ENCODE results near the gene IL12A. TPM values are rescaled to one million over a fixed set of nuclear protein-coding genes. Genes with fewer than 3 reads are reported as not detected.

The IL12A gene
- total and polyA plus RNA-seq, 5 donors from 2014 or later = 0.81 to 5.6 (median 1.9) TPM

DNA sequence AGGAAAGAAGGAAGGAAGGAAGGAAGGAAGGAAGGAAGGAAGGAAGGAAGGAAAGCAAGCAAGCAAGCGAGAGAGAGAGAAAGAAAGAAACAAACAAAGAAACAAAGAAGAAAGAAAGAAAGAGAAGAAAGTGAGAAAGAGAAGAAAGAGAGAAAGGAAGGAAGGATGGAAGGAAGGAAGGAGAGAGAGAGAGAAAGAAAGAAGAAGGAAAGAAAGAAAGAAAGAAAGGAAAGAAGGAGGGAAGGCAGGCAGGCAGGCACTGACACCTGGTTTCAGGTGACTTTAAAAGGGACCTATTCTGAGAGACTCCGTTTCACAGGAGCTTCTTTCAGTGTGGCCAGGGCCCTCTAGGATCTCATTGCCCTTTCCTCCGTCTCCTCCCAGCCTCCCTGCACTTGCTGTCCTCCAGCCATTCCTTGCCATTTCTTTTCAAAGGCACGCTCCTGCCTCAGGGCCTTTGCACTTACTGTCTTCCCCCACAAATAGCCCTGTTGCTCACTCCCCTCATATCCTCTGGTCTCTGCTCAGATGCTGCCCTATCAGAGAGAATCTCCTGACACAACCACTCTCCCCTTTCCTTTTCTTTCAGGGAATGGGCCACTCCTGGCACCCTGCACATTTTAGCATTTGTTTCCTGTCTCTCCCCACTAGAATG, 31.5 kb downstream of the IL12A start:
- ATAC-seq (ENCODE audit: low read depth in 2 of 2) (no peak), DNase-seq (no peak)
- H3K4me1 Mint-ChIP-seq = peaks cover 0 to 2% (median 0%) of the 10 kb centered on the region in 4 donors
- H3K27me3 Mint-ChIP-seq = peaks cover 5% of the 10 kb centered on the region
- Histone ChIP-seq H3K4me3 (ENCODE audit: low read depth, low read length) (no peak overlapping the region), H3K4me1 (ENCODE audit: control insufficient read depth, insufficient read depth, low read length, poor library complexity, severe bottlenecking) (no peaks in the 10 kb centered on the region), H3K27ac (ENCODE audit: insufficient read depth, low read length, poor library complexity, severe bottlenecking) (no peak overlapping the region), H3K27me3 (ENCODE audit: control insufficient read depth, insufficient read depth, low read length) (no peaks in the 10 kb centered on the region), H3K9me3 (ENCODE audit: control insufficient read depth in 2 of 2, low read length in 2 of 2) (no peaks in the 10 kb centered on the region), H3K36me3 (ENCODE audit: control insufficient read depth, insufficient read depth, low read length) (no peaks in the 10 kb centered on the region)
- no peak overlapping the region for H3K4me3 Mint-ChIP-seq
- H3K27ac Mint-ChIP-seq = peak overlapping the region in 1 of 3 donors; percentile 78
- H3K9me3 Mint-ChIP-seq = peaks cover 0 to 2% (median 0%) of the 10 kb centered on the region in 7 donors
- H3K36me3 Mint-ChIP-seq = no peaks in the 10 kb centered on the region

DNA sequence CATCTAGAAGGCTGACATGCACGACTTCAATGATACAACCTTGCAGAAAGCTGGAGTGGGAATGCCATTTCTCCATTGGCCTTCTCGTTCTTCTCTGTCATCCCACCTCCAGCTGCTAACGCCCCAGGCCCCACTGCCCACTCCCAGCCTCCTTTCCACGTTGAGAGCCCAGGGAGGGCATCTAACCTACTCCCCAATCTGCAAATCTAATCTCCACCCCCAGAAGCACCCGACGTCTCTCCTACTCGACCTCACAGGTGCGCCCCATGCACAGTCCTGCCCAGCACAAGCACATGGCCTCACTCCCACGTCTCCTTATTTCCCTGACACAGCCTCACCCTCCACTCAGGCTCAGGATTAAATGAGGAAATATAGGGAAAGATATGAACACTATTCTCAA, 33.4 kb downstream of the IL12A start:
- H3K4me1 ChIP-seq (ENCODE audit: control insufficient read depth, insufficient read depth, low read length, poor library complexity, severe bottlenecking) = no peaks in the 10 kb centered on the region
- H3K9me3 ChIP-seq (ENCODE audit: control insufficient read depth in 2 of 2, low read length in 2 of 2) = no peaks in the 10 kb centered on the region
- Mint-ChIP-seq H3K36me3 (no peaks in the 10 kb centered on the region), H3K4me1 (peaks cover 2 to 5% (median 3%) of the 10 kb centered on the region in 4 donors), H3K27me3 (peaks cover 5% of the 10 kb centered on the region), H3K27ac (no peak overlapping the region), H3K9me3 (peaks cover 0 to 1% (median 0%) of the 10 kb centered on the region in 7 donors), H3K4me3 (no peak overlapping the region)
- H3K27ac ChIP-seq (ENCODE audit: insufficient read depth, low read length, poor library complexity, severe bottlenecking) = no peak overlapping the region
- H3K4me3 ChIP-seq (ENCODE audit: low read depth, low read length) = no peak overlapping the region
- ATAC-seq (ENCODE audit: low read depth in 2 of 2) = no peak
- no peaks in the 10 kb centered on the region for H3K36me3 ChIP-seq (ENCODE audit: control insufficient read depth, insufficient read depth, low read length)
- DNase-seq = no peak
- H3K27me3 ChIP-seq (ENCODE audit: control insufficient read depth, insufficient read depth, low read length) = no peaks in the 10 kb centered on the region

- H3K27me3 ChIP-seq (ENCODE audit: control insufficient read depth, insufficient read depth, low read length) = no peaks in the 10 kb centered on the region
- peaks cover 5% of the 10 kb centered on the region for H3K27me3 Mint-ChIP-seq
- no peaks in the 10 kb centered on the region for H3K36me3 ChIP-seq (ENCODE audit: control insufficient read depth, insufficient read depth, low read length)
- no peak for DNase-seq
- no peak for ATAC-seq (ENCODE audit: low read depth in 2 of 2)
- H3K27ac ChIP-seq (ENCODE audit: insufficient read depth, low read length, poor library complexity, severe bottlenecking) = no peak overlapping the region
- peaks cover 13% of the 10 kb centered on the region for H3K4me1 ChIP-seq (ENCODE audit: control insufficient read depth, insufficient read depth, low read length, poor library complexity, severe bottlenecking)
- H3K27ac Mint-ChIP-seq = no peak overlapping the region
- H3K9me3 ChIP-seq (ENCODE audit: control insufficient read depth in 2 of 2, low read length in 2 of 2) = no peaks in the 10 kb centered on the region
- no peak overlapping the region for H3K4me3 Mint-ChIP-seq
- H3K36me3 Mint-ChIP-seq = no peaks in the 10 kb centered on the region
- peaks cover 7 to 16% (median 12%) of the 10 kb centered on the region in 4 donors for H3K4me1 Mint-ChIP-seq
- H3K9me3 Mint-ChIP-seq = peaks cover 0 to 1% (median 0%) of the 10 kb centered on the region in 7 donors
- H3K4me3 ChIP-seq (ENCODE audit: low read depth, low read length) = no peak overlapping the region
Observed at GRCh38 chr3:160023476-160023875, 34.8 kb downstream of the IL12A start.

DNA sequence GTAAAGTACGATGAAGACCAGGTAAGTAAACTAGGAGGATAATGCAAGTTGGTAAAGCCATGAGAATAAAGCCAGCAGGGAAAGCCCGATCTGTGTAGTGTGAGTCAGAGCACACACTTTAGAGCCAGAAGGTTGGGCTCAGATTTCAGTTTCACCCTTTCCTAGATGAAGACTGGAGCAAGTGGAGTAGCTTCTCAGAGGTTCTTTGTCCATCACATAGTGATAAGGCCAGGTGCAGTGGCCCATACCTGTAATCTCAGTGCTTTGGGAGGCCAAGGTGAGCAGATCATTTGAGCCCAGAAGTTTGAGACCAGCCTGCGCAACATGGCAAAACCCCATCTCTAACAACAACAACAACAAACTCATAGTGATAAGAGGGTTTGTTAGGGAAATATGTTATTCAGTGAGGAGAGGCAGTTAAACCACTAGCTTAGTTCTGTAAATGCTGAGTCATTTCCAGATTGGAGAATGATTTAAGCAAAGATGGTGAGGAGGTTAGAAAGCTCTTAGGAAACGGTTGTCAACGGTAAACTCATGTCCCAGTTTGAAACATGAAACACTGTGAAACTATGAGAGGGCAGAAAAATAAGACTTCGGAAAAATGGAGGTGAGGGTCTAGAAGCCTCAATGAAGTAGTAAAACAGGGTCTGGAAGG, 39.0 kb downstream of the IL12A start:
- Histone ChIP-seq H3K36me3 (ENCODE audit: control insufficient read depth, insufficient read depth, low read length) (no peaks in the 10 kb centered on the region), H3K27me3 (ENCODE audit: control insufficient read depth, insufficient read depth, low read length) (no peaks in the 10 kb centered on the region), H3K4me1 (ENCODE audit: control insufficient read depth, insufficient read depth, low read length, poor library complexity, severe bottlenecking) (peaks cover 14% of the 10 kb centered on the region), H3K27ac (ENCODE audit: insufficient read depth, low read length, poor library complexity, severe bottlenecking) (peak overlapping the region; percentile 23), H3K4me3 (ENCODE audit: low read depth, low read length) (peak overlapping the region; percentile 54), H3K9me3 (ENCODE audit: control insufficient read depth in 2 of 2, low read length in 2 of 2) (no peaks in the 10 kb centered on the region)
- DNase-seq (peak in 1 of 3 donors; percentile 77), ATAC-seq (ENCODE audit: low read depth in 2 of 2) (peak; percentile 39 to 50)
- no peaks in the 10 kb centered on the region for H3K9me3 Mint-ChIP-seq
- peak overlapping the region in 2 of 4 donors; percentile 21 to 91 for H3K4me3 Mint-ChIP-seq
- peak overlapping the region; percentile 22 to 84 (median 55) for H3K27ac Mint-ChIP-seq
- peaks cover 7 to 25% (median 15%) of the 10 kb centered on the region in 4 donors for H3K4me1 Mint-ChIP-seq
- no peaks in the 10 kb centered on the region for H3K36me3 Mint-ChIP-seq
- H3K27me3 Mint-ChIP-seq = no peaks in the 10 kb centered on the region

DNA sequence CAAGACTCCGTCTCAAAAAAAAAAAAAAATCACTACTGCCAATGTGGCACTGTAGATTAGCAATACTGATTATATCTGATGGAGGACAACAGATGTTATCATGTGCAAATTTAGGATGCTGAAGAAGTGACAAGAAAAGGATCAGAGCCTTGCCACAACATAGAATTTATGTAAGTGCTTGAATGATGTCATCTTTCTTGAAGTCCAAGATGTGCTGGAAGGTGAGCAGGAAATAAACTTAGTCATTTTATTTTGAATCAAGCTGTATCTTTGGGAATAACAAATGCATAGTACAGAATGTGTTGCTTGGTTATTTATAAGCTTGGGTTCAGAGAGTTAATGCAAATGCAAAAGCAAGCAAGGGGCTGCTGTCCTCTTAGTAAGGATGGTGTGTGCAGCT, 47.1 kb downstream of the IL12A start:
- Histone ChIP-seq H3K27me3 (ENCODE audit: control insufficient read depth, insufficient read depth, low read length) (peaks cover 13% of the 10 kb centered on the region), H3K36me3 (ENCODE audit: control insufficient read depth, insufficient read depth, low read length) (no peaks in the 10 kb centered on the region), H3K4me1 (ENCODE audit: control insufficient read depth, insufficient read depth, low read length, poor library complexity, severe bottlenecking) (peaks cover 6% of the 10 kb centered on the region), H3K9me3 (ENCODE audit: control insufficient read depth in 2 of 2, low read length in 2 of 2) (no peaks in the 10 kb centered on the region), H3K4me3 (ENCODE audit: low read depth, low read length) (no peak overlapping the region), H3K27ac (ENCODE audit: insufficient read depth, low read length, poor library complexity, severe bottlenecking) (no peak overlapping the region)
- peaks cover 0 to 3% (median 0%) of the 10 kb centered on the region in 7 donors for H3K9me3 Mint-ChIP-seq
- peaks cover 0 to 21% (median 3%) of the 10 kb centered on the region in 4 donors for H3K4me1 Mint-ChIP-seq
- no peak overlapping the region for H3K4me3 Mint-ChIP-seq
- no peak overlapping the region for H3K27ac Mint-ChIP-seq
- no peak for DNase-seq
- no peak for ATAC-seq (ENCODE audit: low read depth in 2 of 2)
- no peaks in the 10 kb centered on the region for H3K36me3 Mint-ChIP-seq
- H3K27me3 Mint-ChIP-seq = peaks cover 29% of the 10 kb centered on the region

GRCh38 chr3:160038862-160039562, 50.4 kb downstream of the IL12A start:
- Mint-ChIP-seq H3K27me3 (peaks cover 42% of the 10 kb centered on the region), H3K9me3 (peaks cover 0 to 23% (median 6%) of the 10 kb centered on the region in 7 donors), H3K27ac (no peak overlapping the region), H3K4me1 (peaks cover 0 to 11% (median 1%) of the 10 kb centered on the region in 4 donors), H3K4me3 (peak overlapping the region in 2 of 4 donors; percentile 16 to 43), H3K36me3 (no peaks in the 10 kb centered on the region)
- H3K27me3 ChIP-seq (ENCODE audit: control insufficient read depth, insufficient read depth, low read length) = peaks cover 13% of the 10 kb centered on the region
- H3K27ac ChIP-seq (ENCODE audit: insufficient read depth, low read length, poor library complexity, severe bottlenecking) = no peak overlapping the region
- no peak for DNase-seq
- peak in 1 of 2 donors; percentile 31 for ATAC-seq (ENCODE audit: low read depth in 2 of 2)
- H3K9me3 ChIP-seq (ENCODE audit: control insufficient read depth in 2 of 2, low read length in 2 of 2) = peaks cover 12 to 14% of the 10 kb centered on the region in 2 experiments
- H3K4me3 ChIP-seq (ENCODE audit: low read depth, low read length) = no peak overlapping the region
- no peaks in the 10 kb centered on the region for H3K36me3 ChIP-seq (ENCODE audit: control insufficient read depth, insufficient read depth, low read length)
- H3K4me1 ChIP-seq (ENCODE audit: control insufficient read depth, insufficient read depth, low read length, poor library complexity, severe bottlenecking) = peaks cover 6% of the 10 kb centered on the region

GRCh38 chr3:160040181-160040580, 51.5 kb downstream of the IL12A start:
- Histone ChIP-seq H3K36me3 (ENCODE audit: control insufficient read depth, insufficient read depth, low read length) (no peaks in the 10 kb centered on the region), H3K27me3 (ENCODE audit: control insufficient read depth, insufficient read depth, low read length) (peaks cover 13% of the 10 kb centered on the region), H3K27ac (ENCODE audit: insufficient read depth, low read length, poor library complexity, severe bottlenecking) (no peak overlapping the region), H3K4me1 (ENCODE audit: control insufficient read depth, insufficient read depth, low read length, poor library complexity, severe bottlenecking) (peaks cover 6% of the 10 kb centered on the region), H3K9me3 (ENCODE audit: control insufficient read depth in 2 of 2, low read length in 2 of 2) (peaks cover 12 to 14% of the 10 kb centered on the region in 2 experiments), H3K4me3 (ENCODE audit: low read depth, low read length) (no peak overlapping the region)
- Mint-ChIP-seq H3K27ac (no peak overlapping the region), H3K4me1 (peaks cover 0 to 11% (median 1%) of the 10 kb centered on the region in 4 donors), H3K36me3 (no peaks in the 10 kb centered on the region), H3K4me3 (no peak overlapping the region), H3K9me3 (peaks cover 0 to 23% (median 6%) of the 10 kb centered on the region in 7 donors), H3K27me3 (peaks cover 44% of the 10 kb centered on the region)
- DNase-seq (no peak), ATAC-seq (ENCODE audit: low read depth in 2 of 2) (no peak)

Measured in CD4-positive, CD25-positive, alpha-beta regulatory T cell (primary cell).